Neural progenitor cell (in vitro differentiated cells): ENCODE data around the gene RPN2. TPM values are rescaled to one million over a fixed set of nuclear protein-coding genes. Genes with fewer than 3 reads are reported as not detected.

Experiments
- DNase-seq: peaks from one replicate; pipeline ENCODE4 v3.0.0-alpha.2; 2016; ENCODE audit warnings: low spot score
- H2AFZ ChIP-seq: fragments of 200-600 bp; sonication (generic); replicated peaks from 2 replicates; pipeline ENCODE4 v1.6.1; 2016; ENCODE audit warnings: antibody characterized with exemption
- H3F3A ChIP-seq: fragments of 200-600 bp; sonication (generic); 2 replicates; pipeline ENCODE4 v1.6.1; 2016; ENCODE audit warnings: antibody characterized with exemption, low read depth
- H3K27ac ChIP-seq: fragments of 200-600 bp; sonication (generic); 2 replicates; pipeline ENCODE4 v1.5.1; 2016; ENCODE audit warnings: mild to moderate bottlenecking
- H3K27me3 ChIP-seq: fragments of 200-600 bp; sonication (generic); 2 replicates; pipeline ENCODE4 v1.6.1; 2016; ENCODE audit warnings: mild to moderate bottlenecking, moderate library complexity
- H3K36me3 ChIP-seq: fragments of 200-600 bp; sonication (generic); 2 replicates; pipeline ENCODE4 v1.5.1; 2016
- H3K4me1 ChIP-seq: fragments of 200-600 bp; sonication (generic); 2 replicates; pipeline ENCODE4 v1.6.1; 2016; ENCODE audit warnings: mixed run types
- H3K4me2 ChIP-seq: fragments of 200-600 bp; sonication (generic); 2 replicates; pipeline ENCODE4 v1.6.1; 2016
- H3K4me3 ChIP-seq: fragments of 200-600 bp; sonication (generic); 2 replicates; pipeline ENCODE4 v1.5.1; 2016
- H3K79me2 ChIP-seq: fragments of 200-600 bp; sonication (generic); 2 replicates; pipeline ENCODE4 v1.6.1; 2016; ENCODE audit warnings: low read depth
- H3K9ac ChIP-seq: fragments of 200-600 bp; sonication (generic); 2 replicates; pipeline ENCODE4 v1.6.1; 2016
- H3K9me3 ChIP-seq: fragments of 200-600 bp; sonication (generic); 2 replicates; pipeline ENCODE4 v1.5.1; 2016; ENCODE audit warnings: low read depth
- H4K20me1 ChIP-seq: fragments of 200-600 bp; sonication (generic); 2 replicates; pipeline ENCODE4 v1.6.1; 2016; ENCODE audit warnings: low read depth
- H3K27ac Mint-ChIP-seq: 3 replicates; pipeline ENCODE4 v1.8.0; 2021; ENCODE audit warnings: mixed read lengths
- H3K27me3 Mint-ChIP-seq: 2 replicates; pipeline ENCODE4 v1.8.0; 2022; ENCODE audit warnings: low read depth, mild to moderate bottlenecking, inconsistent platforms, moderate library complexity, mixed read lengths; ENCODE audit not compliant: insufficient read depth
- H3K36me3 Mint-ChIP-seq: 3 replicates; pipeline ENCODE4 v1.8.0; 2021; ENCODE audit warnings: mixed read lengths
- H3K4me1 Mint-ChIP-seq: 3 replicates; pipeline ENCODE4 v1.8.0; 2021; ENCODE audit warnings: mixed read lengths
- H3K4me3 Mint-ChIP-seq: 3 replicates; pipeline ENCODE4 v1.8.0; 2021; ENCODE audit warnings: mild to moderate bottlenecking, moderate library complexity, mixed read lengths
- H3K9me3 Mint-ChIP-seq: 3 replicates; pipeline ENCODE4 v1.8.0; 2020; ENCODE audit warnings: mixed read lengths
- CTCF ChIP-seq: fragments of 200-600 bp; sonication (generic); IDR thresholded peaks from 2 replicates; pipeline ENCODE4 v1.5.1; 2017; ENCODE audit warnings: antibody characterized with exemption, mild to moderate bottlenecking
- EZH2 ChIP-seq: fragments of 200-600 bp; sonication (generic); IDR thresholded peaks from 2 replicates; pipeline ENCODE4 v1.6.1; 2017; ENCODE audit warnings: antibody characterized with exemption, mild to moderate bottlenecking, moderate library complexity
- EZH2phosphoT487 ChIP-seq: fragments of 200-600 bp; sonication (generic); IDR thresholded peaks from 2 replicates; pipeline ENCODE4 v1.6.1; 2017; ENCODE audit warnings: antibody characterized with exemption
- total RNA-seq: library from RNA; depleted of rRNA; stranded (reverse); fragments of >200 nt; gene quantifications from 2 replicates; pipeline ENCODE4 v1.2.3, GENCODE V29; 2015; ENCODE audit warnings: low replicate concordance

RPN2 gene
- total RNA-seq, 1 donor from 2014 or later: 249 TPM

GRCh38 chr20:37260923-37261322 is 81.8 kb downstream of the RPN2 start:
- Histone ChIP-seq H3K9ac (no peak overlapping the region), H3F3A (peaks cover 43% of the 10 kb centered on the region), H3K27me3 (no peaks in the 10 kb centered on the region), H3K9me3 (no peaks in the 10 kb centered on the region), H3K4me3 (no peak overlapping the region), H4K20me1 (no peaks in the 10 kb centered on the region), H3K36me3 (no peaks in the 10 kb centered on the region), H3K4me1 (peaks cover 46% of the 10 kb centered on the region), H3K79me2 (no peaks in the 10 kb centered on the region), H3K4me2 (no peak overlapping the region), H2AFZ (no peak overlapping the region), H3K27ac (no peak overlapping the region)
- TF ChIP-seq EZH2phosphoT487 (no peak), EZH2 (no peak), CTCF (no peak)
- Mint-ChIP-seq H3K27ac (no peak overlapping the region), H3K4me1 (peaks cover 48% of the 10 kb centered on the region), H3K4me3 (no peak overlapping the region), H3K9me3 (no peaks in the 10 kb centered on the region), H3K36me3 (no peaks in the 10 kb centered on the region), H3K27me3 (peaks cover 9% of the 10 kb centered on the region)
- DNase-seq: no peak

DNA sequence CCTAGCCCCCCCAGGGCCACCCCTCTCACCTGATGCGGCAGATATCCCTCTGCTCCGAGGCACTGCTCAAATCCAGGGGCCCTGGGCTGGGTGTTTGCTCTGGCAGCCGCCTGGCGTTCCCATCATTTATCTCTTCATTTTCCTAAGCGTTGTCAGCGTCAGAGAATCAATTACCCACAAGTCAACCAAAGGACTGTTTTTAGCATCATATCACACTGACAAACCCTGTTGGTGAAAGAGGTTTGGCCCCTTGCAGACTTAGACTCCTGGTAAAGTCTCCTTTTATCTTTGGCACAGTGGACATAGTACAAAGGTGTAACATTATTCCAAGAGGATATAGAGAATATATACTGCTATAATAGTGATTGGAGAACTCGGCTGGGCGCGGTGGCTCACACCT is 82.6 kb downstream of the RPN2 start, which contains the start of gene GHRH:
Gene GHRH (minus strand): TSS at position 101 of the 400 bp plus-strand sequence. CDS start 4,925 bp downstream, outside the sequence.
- Mint-ChIP-seq H3K4me1 (peaks cover 50% of the 10 kb centered on the region), H3K36me3 (no peaks in the 10 kb centered on the region), H3K4me3 (peak within 1 kb of the TSS; percentile 41), H3K9me3 (no peaks in the 10 kb centered on the region), H3K27me3 (peaks cover 7% of the 10 kb centered on the region), H3K27ac (peak within 1 kb of the TSS; percentile 61)
- no peak for DNase-seq
- Histone ChIP-seq H3K4me2 (no peak within 1 kb of the TSS), H3K27me3 (no peaks in the 10 kb centered on the region), H3K4me1 (peaks cover 47% of the 10 kb centered on the region), H2AFZ (no peak within 1 kb of the TSS), H4K20me1 (no peaks in the 10 kb centered on the region), H3K4me3 (no peak within 1 kb of the TSS), H3K9me3 (no peaks in the 10 kb centered on the region), H3K27ac (peak within 1 kb of the TSS; percentile 92), H3K36me3 (no peaks in the 10 kb centered on the region), H3K9ac (no peak within 1 kb of the TSS), H3K79me2 (no peaks in the 10 kb centered on the region), H3F3A (peaks cover 51% of the 10 kb centered on the region)
- no peak for TF ChIP-seq EZH2
- TF ChIP-seq CTCF: no peak
- TF ChIP-seq EZH2phosphoT487: no peak

- H3K9me3 ChIP-seq: no peaks in the 10 kb centered on the region
- no peak overlapping the region for H3K4me3 ChIP-seq
- H2AFZ ChIP-seq: no peak overlapping the region
- Mint-ChIP-seq H3K4me3 (no peak overlapping the region), H3K36me3 (no peaks in the 10 kb centered on the region), H3K9me3 (no peaks in the 10 kb centered on the region), H3K27me3 (peaks cover 8% of the 10 kb centered on the region), H3K27ac (peak overlapping the region; percentile 54), H3K4me1 (peaks cover 58% of the 10 kb centered on the region)
- peaks cover 54% of the 10 kb centered on the region for H3K4me1 ChIP-seq
- H3K27ac ChIP-seq: no peak overlapping the region
- H3F3A ChIP-seq: peaks cover 57% of the 10 kb centered on the region
- H3K9ac ChIP-seq: no peak overlapping the region
- H3K27me3 ChIP-seq: no peaks in the 10 kb centered on the region
- H3K79me2 ChIP-seq: no peaks in the 10 kb centered on the region
- TF ChIP-seq CTCF (no peak), EZH2phosphoT487 (no peak), EZH2 (no peak)
- H4K20me1 ChIP-seq: no peaks in the 10 kb centered on the region
- no peaks in the 10 kb centered on the region for H3K36me3 ChIP-seq
- no peak for DNase-seq
- H3K4me2 ChIP-seq: no peak overlapping the region
Observed at GRCh38 chr20:37262505-37262904, 83.4 kb downstream of the RPN2 start.
